Spinal cord (tissue), 10 donors: ENCODE results near the gene ONECUT1. TPM values are rescaled to one million over a fixed set of nuclear protein-coding genes. Genes with fewer than 3 reads are reported as not detected.

ENCODE experiments used
- DNase-seq, 6 donors: peaks; one replicate each; pipeline versions ENCODE4 v3.0.0 to v3.0.0-alpha.2; 2013 to 2015; ENCODE audit warnings: low spot score in 6 of 6, low read depth in 4 of 6
- H3K27ac ChIP-seq: one replicate; pipeline ENCODE4 v1.5.1; 2013; ENCODE audit warnings: low read depth, low read length, control low read depth
- H3K27me3 ChIP-seq: one replicate; pipeline ENCODE4 v1.6.1; 2013; ENCODE audit warnings: low read length; ENCODE audit not compliant: control insufficient read depth, insufficient read depth
- H3K36me3 ChIP-seq: one replicate; pipeline ENCODE4 v1.6.1; 2013; ENCODE audit warnings: low read length; ENCODE audit not compliant: control insufficient read depth, insufficient read depth
- H3K4me1 ChIP-seq: one replicate; pipeline ENCODE4 v1.6.1; 2013; ENCODE audit warnings: low read length; ENCODE audit not compliant: control insufficient read depth, insufficient read depth
- H3K4me3 ChIP-seq: one replicate; pipeline ENCODE4 v1.5.1; 2013; ENCODE audit warnings: low read depth, low read length, control low read depth
- H3K9me3 ChIP-seq: one replicate; pipeline ENCODE4 v1.6.1; 2013; ENCODE audit warnings: low read length; ENCODE audit not compliant: control insufficient read depth, insufficient read depth
- WGBS: methylation state at CpG from one replicate; pipeline ENCODE4 v1.1.5; 2013; ENCODE audit warnings: missing lambda C conversion rate; ENCODE audit not compliant: insufficient coverage; 5-methylcytosine and 5-hydroxymethylcytosine counted together
- polyA plus RNA-seq, 2 donors: library from polyadenylated mRNA; unstranded; fragments of 120-200 nt; gene quantifications; one replicate each; pipeline ENCODE4 v1.2.1, GENCODE V29; 2013; ENCODE audit not compliant: insufficient read length in 2 of 2
- total RNA-seq, 2 donors: library from RNA; depleted of rRNA in 1 of 2; stranded (reverse); fragments of 120-200 nt in 1 of 2; fragments of >200 nt in 1 of 2; gene quantifications; one replicate each; pipeline versions ENCODE4 v1.2.3 to v1.2.4, GENCODE V29; 2013 to 2014
- donor health status: healthy.

ONECUT1 gene
- total and polyA plus RNA-seq, 4 donors: 1.1 to 3.6 (median 1.2) TPM

DNA sequence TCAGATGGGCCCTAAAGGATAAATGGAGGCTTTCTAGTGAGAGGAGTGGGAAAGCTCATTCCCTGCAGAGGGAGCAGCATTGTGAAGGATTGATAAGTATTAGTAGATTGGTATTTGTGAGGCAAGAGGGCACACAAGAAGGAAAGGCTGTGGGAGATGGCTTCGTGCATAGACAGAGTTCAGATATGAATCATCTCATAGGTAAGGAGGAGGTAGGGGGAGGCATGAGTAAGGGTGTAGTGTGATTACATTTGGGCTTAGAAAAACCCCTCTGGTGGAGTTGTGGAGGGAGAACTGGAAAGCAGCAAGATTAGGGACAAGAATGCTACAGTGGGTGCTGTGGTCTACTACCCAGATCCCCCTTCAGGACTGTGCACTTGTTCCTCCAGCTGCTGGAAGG, 29.6 kb downstream of the ONECUT1 start:
- DNase-seq: no peak
- Histone ChIP-seq H3K36me3 (no peaks in the 10 kb centered on the region), H3K27ac (no peak overlapping the region), H3K27me3 (no peaks in the 10 kb centered on the region), H3K4me1 (no peaks in the 10 kb centered on the region), H3K9me3 (no peaks in the 10 kb centered on the region), H3K4me3 (no peak overlapping the region)
- WGBS: 81% methylated on average over 1 of the region's 1 CpG

DNA sequence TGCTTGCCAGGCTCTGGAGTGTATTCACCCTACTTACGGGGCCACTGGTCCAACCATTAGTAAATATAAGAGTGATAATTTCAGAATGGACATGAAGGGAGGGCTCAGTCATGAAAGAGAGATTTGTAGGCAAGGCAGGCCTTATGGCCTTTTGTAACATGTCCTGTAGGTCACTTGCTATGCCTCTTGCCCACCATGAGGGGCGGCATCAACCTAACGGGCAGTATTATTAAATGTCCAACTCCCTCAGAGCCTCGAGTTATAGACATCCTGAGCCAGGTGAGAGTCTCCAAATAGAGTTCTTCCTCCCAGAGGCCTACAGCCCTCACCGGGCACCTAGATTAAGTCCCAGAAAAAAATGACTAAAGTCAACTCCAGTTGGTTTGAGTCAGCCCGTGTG, 30.2 kb downstream of the ONECUT1 start:
- no peak overlapping the region for H3K4me3 ChIP-seq
- no peaks in the 10 kb centered on the region for H3K4me1 ChIP-seq
- 91% methylated on average over 5 of the region's 6 CpGs for WGBS
- no peaks in the 10 kb centered on the region for H3K9me3 ChIP-seq
- no peaks in the 10 kb centered on the region for H3K36me3 ChIP-seq
- H3K27me3 ChIP-seq: no peaks in the 10 kb centered on the region
- no peak for DNase-seq
- H3K27ac ChIP-seq: no peak overlapping the region

DNA sequence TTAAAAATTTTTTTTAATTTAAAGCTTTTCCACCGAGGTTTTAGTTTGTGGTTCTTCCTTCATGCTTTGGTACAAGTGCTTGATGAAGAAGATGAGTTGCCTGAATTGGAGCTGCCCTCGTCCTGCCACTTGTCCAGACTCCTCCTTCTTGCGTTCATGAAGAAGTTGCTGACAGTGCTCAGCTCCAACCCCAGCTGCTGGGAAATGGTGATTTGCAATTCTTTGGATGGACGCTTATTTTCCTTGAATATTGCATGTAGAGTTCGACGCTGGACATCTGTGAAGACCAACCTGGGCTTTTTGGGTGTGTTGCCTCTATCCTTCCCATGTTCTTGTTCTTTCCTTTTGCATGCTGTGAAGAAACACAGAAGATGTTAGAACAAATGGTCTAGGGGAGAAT, 32.6 kb downstream of the ONECUT1 start:
- H3K4me1 ChIP-seq: no peaks in the 10 kb centered on the region
- H3K4me3 ChIP-seq: no peak overlapping the region
- H3K9me3 ChIP-seq: no peaks in the 10 kb centered on the region
- H3K36me3 ChIP-seq: no peaks in the 10 kb centered on the region
- WGBS: 90% methylated on average over 5 of the region's 6 CpGs
- H3K27ac ChIP-seq: no peak overlapping the region
- H3K27me3 ChIP-seq: no peaks in the 10 kb centered on the region
- no peak for DNase-seq

DNA sequence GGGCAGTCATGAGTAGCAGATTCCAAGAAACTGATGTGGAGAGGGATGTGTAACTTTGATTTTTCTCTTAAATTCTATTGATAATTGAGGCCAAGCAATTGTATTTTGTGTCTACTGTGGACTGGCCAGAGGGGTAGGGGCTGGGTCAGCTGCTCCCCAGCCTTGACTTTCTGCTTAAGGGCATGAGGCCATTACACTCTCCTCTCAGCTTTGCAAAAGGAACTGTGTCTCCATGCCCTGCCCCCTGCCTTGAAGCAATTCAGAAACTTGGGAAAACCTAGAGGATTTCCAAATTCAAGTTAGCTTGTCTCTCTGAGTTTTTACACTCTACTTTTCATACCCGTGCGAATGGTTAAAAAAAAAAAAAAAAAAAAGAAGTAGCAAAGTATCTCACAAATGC, 38.6 kb downstream of the ONECUT1 start:
- H3K27me3 ChIP-seq: no peaks in the 10 kb centered on the region
- DNase-seq: no peak
- no peaks in the 10 kb centered on the region for H3K36me3 ChIP-seq

DNA sequence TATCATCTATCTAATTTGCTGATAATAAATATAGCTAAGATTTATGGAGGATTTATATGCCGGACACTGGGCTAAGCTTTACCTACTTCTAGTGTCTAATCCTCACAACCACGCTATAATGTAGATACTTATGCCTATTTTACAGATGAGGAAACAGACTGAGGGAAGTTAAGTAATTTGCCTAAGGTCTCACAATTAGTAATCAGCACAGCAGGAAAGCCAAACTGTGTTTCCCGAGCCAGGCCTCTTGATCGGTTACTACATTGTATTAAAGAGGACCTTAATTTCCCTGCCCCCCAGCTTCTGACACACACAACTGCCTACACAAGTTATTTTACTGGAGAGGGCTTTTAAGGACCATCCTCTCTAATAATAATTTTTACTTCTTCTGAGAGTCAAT, 40.9 kb downstream of the ONECUT1 start:
- no peak overlapping the region for H3K27ac ChIP-seq
- H3K27me3 ChIP-seq: no peaks in the 10 kb centered on the region
- no peak for DNase-seq
- H3K36me3 ChIP-seq: no peaks in the 10 kb centered on the region
- WGBS: no CpG with 5 or more reads among the region's 4 CpGs
- H3K4me1 ChIP-seq: no peaks in the 10 kb centered on the region
- H3K9me3 ChIP-seq: no peaks in the 10 kb centered on the region
- H3K4me3 ChIP-seq: no peak overlapping the region

More for the DNA sequence above, 38.6 kb downstream of the ONECUT1 start:
- Histone ChIP-seq H3K27ac (no peak overlapping the region), H3K9me3 (no peaks in the 10 kb centered on the region), H3K4me3 (no peak overlapping the region), H3K4me1 (no peaks in the 10 kb centered on the region)
- WGBS: no CpG with 5 or more reads among the region's 2 CpGs

DNA sequence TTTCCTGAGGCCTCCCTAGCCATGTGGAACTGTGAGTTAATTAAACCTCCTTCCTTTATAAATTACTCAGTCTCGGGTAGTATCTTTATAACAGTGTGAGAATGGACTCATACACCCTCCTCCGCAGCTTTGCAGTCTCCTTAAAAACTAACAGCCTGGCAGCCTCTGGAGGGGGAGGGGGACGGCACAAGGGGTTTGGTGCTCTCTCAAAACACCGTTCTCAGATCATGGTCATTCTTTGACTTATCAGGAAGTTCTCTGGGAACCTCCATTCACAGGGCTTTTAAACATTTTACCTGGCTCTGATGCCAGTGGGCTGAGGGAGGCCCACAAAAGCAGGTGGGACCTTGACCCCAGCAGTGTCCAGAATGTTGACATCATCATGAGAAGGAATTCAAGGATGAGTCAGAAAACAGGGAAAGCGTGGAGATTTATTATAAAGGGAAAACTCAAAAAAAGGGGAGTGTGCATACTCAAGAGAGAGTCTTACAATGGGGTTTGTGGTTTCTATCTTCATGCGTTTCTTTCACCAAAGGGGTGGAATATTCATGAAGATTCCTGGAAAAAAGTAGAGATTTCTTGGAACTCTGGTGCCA, 43.9 kb downstream of the ONECUT1 start:
- no peaks in the 10 kb centered on the region for H3K9me3 ChIP-seq
- no peaks in the 10 kb centered on the region for H3K4me1 ChIP-seq
- WGBS: 83% methylated on average over 1 of the region's 6 CpGs
- H3K36me3 ChIP-seq: no peaks in the 10 kb centered on the region
- no peak overlapping the region for H3K4me3 ChIP-seq
- no peak for DNase-seq
- no peaks in the 10 kb centered on the region for H3K27me3 ChIP-seq
- no peak overlapping the region for H3K27ac ChIP-seq

DNA sequence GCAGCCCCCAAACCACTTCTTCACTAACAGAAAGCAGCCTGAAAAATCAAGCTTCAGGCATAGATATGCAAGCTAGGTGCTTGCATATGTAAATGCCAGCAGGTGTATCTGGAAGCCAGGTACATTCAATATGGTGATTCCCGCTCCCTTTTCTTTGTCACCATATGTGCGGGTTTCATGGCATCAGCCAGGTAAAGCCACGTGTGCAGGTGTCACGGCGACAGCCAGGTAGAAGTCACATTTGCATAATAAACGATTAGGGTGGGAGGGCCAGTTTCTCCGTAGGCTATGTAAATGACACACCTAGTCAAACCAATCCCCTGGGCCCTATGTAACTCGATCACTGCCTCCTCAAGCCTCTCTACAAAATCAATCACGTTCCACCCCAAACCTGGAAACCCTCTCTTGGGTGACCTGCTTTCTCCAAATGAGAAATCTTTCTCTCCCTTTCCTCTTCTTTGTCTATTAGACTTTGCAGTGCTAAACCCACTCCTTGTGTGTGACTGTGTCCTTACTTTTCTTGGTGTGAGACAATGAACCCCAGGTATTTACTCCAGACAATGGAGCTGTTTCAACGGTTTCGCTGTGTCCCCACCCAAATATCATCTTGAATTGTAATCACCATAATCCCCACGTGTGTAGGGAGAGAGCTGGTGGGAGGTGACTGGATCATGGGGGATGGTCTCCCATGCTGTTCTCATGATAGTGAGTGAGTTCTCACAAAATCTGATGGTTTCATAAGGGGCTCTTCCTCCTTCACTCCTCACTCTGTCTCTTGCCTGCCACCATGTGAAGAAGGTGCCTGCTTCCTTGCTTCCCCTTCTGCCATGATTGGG, 44.6 kb downstream of the ONECUT1 start:
- H3K27ac ChIP-seq: no peak overlapping the region
- H3K36me3 ChIP-seq: no peaks in the 10 kb centered on the region
- no peak for DNase-seq
- H3K4me3 ChIP-seq: no peak overlapping the region
- WGBS: 70% methylated on average over 8 of the region's 12 CpGs
- H3K9me3 ChIP-seq: no peaks in the 10 kb centered on the region
- no peaks in the 10 kb centered on the region for H3K27me3 ChIP-seq
- no peaks in the 10 kb centered on the region for H3K4me1 ChIP-seq

DNA sequence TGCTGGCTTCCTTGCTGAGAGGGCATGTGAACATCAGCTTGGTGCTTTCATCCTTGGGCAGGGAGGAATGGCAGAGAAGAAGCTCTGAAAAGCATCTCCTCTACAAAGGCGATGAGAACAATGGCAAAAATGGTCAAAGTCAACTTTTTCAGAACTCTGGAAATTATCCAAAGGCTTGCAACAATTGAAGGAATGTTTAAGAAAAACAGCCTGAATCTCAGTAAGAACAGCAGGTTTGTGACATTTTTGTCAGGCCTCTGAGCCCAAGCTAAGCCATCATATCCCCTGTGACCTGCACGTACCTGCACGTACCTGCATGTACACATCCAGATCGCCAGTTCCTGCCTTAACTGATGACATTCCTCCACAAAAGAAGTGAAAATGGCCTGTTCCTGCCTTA, 51.8 kb downstream of the ONECUT1 start:
- 92% methylated on average over 2 of the region's 4 CpGs for WGBS
- H3K27ac ChIP-seq: no peak overlapping the region
- DNase-seq: no peak

DNA sequence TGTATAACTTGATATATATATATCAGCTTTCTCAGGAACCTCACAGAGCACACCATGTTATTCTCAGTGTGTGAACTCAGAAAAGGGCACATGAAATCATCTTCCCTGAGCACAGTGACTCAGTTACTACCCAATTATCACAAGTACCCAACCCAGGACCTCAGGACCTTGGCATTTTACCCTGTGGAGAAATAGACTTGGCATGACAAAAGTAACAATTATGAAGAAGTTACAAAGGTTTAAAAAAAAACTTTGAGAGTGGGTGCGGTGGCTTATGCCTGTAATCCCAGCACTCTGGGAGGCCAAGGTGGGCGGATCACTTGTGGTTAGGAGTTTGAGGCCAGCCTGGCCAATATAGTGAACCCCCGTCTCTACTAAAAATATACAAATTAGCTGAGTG, 52.4 kb downstream of the ONECUT1 start:
- Histone ChIP-seq H3K4me1 (no peaks in the 10 kb centered on the region), H3K27me3 (no peaks in the 10 kb centered on the region), H3K4me3 (no peak overlapping the region), H3K36me3 (no peaks in the 10 kb centered on the region), H3K9me3 (no peaks in the 10 kb centered on the region), H3K27ac (no peak overlapping the region)
- WGBS: no CpG with 5 or more reads among the region's 3 CpGs
- no peak for DNase-seq

More for the DNA sequence above, 51.8 kb downstream of the ONECUT1 start:
- Histone ChIP-seq H3K4me3 (no peak overlapping the region), H3K4me1 (no peaks in the 10 kb centered on the region), H3K36me3 (no peaks in the 10 kb centered on the region), H3K27me3 (no peaks in the 10 kb centered on the region), H3K9me3 (no peaks in the 10 kb centered on the region)
